Tibial nerve (tissue), 4 donors: ENCODE measurements around the gene MCU.
"Not testable (repeated sequence)": the region's sequence is repeated elsewhere in the genome, so short reads cannot be mapped to it uniquely, and the experiment has no call there.

Experiments
- CTCF ChIP-seq, 5 experiments: fragments of 200-600 bp in 3 of 5; fragments of 450-650 bp in 2 of 5; sonication (generic) in 3 of 5; IDR thresholded peaks; one replicate each; pipeline ENCODE4 v1.5.1; 2016 to 2019; ENCODE audit warnings: antibody characterized with exemption in 5 of 5, mild to moderate bottlenecking in 3 of 5, moderate library complexity in 2 of 5
- EP300 ChIP-seq, 2 donors: sonication (generic); formaldehyde crosslinking; IDR thresholded peaks; one replicate each; pipeline ENCODE4 v1.6.1; 2017; ENCODE audit warnings: antibody characterized with exemption in 2 of 2, mild to moderate bottlenecking in 1 of 2

- not testable (repeated sequence) for TF ChIP-seq CTCF, EP300 (IDR thresholded peaks at IDR 0.05)
Observed at GRCh38 chr10:72917201-72917600, 225.3 kb downstream of the MCU start.
